Measurements from ENCODE around the gene SPESP1. TPM values are rescaled to one million over a fixed set of nuclear protein-coding genes. Genes with fewer than 3 reads are reported as not detected.

Gene SPESP1
- polyA plus RNA-seq, 2 of the 4 experiments (the other 2 are of a cell fraction): not detected

DNA sequence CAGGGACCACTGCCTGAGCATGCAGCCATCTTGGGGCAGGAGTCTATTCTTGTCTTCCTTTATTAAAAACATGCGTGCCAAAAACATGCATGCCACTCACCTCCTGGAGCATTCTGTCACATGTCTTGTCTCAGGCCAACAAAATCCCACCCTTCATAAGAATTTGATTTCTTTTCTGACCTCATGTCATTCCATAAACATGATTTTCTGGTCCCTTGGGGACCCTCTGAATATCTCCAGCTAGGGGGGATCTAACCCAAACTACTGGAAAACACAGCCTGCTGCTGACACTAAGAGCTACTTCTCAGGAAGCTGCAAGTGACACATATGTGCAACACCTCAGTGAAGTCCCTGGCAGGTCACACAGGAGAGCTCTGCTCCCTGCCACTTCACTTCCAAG, 57.4 kb downstream of the SPESP1 start:
- no peak for DNase-seq (ENCODE audit: low read depth in 1 of 2, low spot score in 1 of 2)
- Histone ChIP-seq H3K4me2 (no peak overlapping the region), H3K4me1 (no peaks in the 10 kb centered on the region), H3K9me3 (no peaks in the 10 kb centered on the region), H3K4me3 (no peak overlapping the region), H3K27ac (no peak overlapping the region)
- no peak for FAIRE-seq
- TF ChIP-seq EHMT2 (IDR thresholded peaks at IDR 0.05; ENCODE audit: low read depth) (no peak), CHD2 (IDR thresholded peaks at IDR 0.05; ENCODE audit: low read length, partially characterized antibody) (no peak), EP300 (IDR thresholded peaks at IDR 0.05) (no peak), RCOR1 (IDR thresholded peaks at IDR 0.05; ENCODE audit: low read depth, low read length) (no peak), BHLHE40 (IDR thresholded peaks at IDR 0.05; ENCODE audit: low read depth, low read length) (no peak), JUNB (IDR thresholded peaks at IDR 0.05) (no peak), CBX8 (IDR thresholded peaks at IDR 0.05) (no peak), MAZ (IDR thresholded peaks at IDR 0.05; ENCODE audit: borderline replicate concordance, low read depth, low read length) (no peak), CBX2 (IDR thresholded peaks at IDR 0.05; ENCODE audit: borderline replicate concordance, low read depth) (no peak), JUN (IDR thresholded peaks at IDR 0.05) (no peak), HEYL (CRISPR knock-in tag; IDR thresholded peaks at IDR 0.05) (no peak), EHF (CRISPR knock-in tag; IDR thresholded peaks at IDR 0.05) (no peak), REST (IDR thresholded peaks at IDR 0.05) (no peak), ZC3H11A (IDR thresholded peaks at IDR 0.05) (no peak), RNF2 (IDR thresholded peaks at IDR 0.05; ENCODE audit: borderline replicate concordance, low read depth) (no peak), FOSL2 (IDR thresholded peaks at IDR 0.05) (no peak), FOSL2 (CRISPR knock-in tag; IDR thresholded peaks at IDR 0.05) (no peak)
- TF ChIP-seq, protein P1, sequence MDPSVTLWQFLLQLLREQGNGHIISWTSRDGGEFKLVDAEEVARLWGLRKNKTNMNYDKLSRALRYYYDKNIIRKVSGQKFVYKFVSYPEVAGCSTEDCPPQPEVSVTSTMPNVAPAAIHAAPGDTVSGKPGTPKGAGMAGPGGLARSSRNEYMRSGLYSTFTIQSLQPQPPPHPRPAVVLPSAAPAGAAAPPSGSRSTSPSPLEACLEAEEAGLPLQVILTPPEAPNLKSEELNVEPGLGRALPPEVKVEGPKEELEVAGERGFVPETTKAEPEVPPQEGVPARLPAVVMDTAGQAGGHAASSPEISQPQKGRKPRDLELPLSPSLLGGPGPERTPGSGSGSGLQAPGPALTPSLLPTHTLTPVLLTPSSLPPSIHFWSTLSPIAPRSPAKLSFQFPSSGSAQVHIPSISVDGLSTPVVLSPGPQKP (IDR thresholded peaks at IDR 0.05; ENCODE audit: low read depth, low read length): no peak
- TF ChIP-seq, protein P2, sequence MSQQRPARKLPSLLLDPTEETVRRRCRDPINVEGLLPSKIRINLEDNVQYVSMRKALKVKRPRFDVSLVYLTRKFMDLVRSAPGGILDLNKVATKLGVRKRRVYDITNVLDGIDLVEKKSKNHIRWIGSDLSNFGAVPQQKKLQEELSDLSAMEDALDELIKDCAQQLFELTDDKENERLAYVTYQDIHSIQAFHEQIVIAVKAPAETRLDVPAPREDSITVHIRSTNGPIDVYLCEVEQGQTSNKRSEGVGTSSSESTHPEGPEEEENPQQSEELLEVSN (IDR thresholded peaks at IDR 0.05; ENCODE audit: borderline replicate concordance, low read depth): no peak
- ChIA-PET CTCF (interaction anchor here (1.3 to 2.0 kb wide), 3 partner anchors 12 to 63 kb away, joined by 3 to 5 read pairs (median 4); no protein-coding TSS in a partner anchor), POLR2A (no interaction called here)
- no peak for ATAC-seq
- WGBS (ENCODE audit: missing lambda C conversion rate): 0% methylated on average over 1 of the region's 1 CpG

GRCh38 chr15:68989541-68990230, 59.4 kb downstream of the SPESP1 start:
- Histone ChIP-seq H3K4me3 (no peak overlapping the region), H3K27ac (no peak overlapping the region), H3K4me2 (no peak overlapping the region), H3K4me1 (no peaks in the 10 kb centered on the region), H3K9me3 (no peaks in the 10 kb centered on the region)
- ChIA-PET POLR2A (no interaction called here), CTCF (interaction anchor here (0.7 to 2.3 kb wide), 4 partner anchors 11 to 65 kb away, joined by 3 to 9 read pairs (median 4); no protein-coding TSS in a partner anchor)
- WGBS (ENCODE audit: missing lambda C conversion rate): 37% methylated on average over 2 of the region's 2 CpGs
- no peak for FAIRE-seq
- DNase-seq (ENCODE audit: low read depth in 1 of 2, low spot score in 1 of 2): no peak
- ATAC-seq: no peak
- TF ChIP-seq TP53 (CRISPR knock-in tag; IDR thresholded peaks at IDR 0.05): no peak
- TF ChIP-seq, protein P1 (IDR thresholded peaks at IDR 0.05; ENCODE audit: low read depth, low read length): no peak
- no peak for TF ChIP-seq RFX5 (IDR thresholded peaks at IDR 0.05)
- no peak for TF ChIP-seq ZFP36 (IDR thresholded peaks at IDR 0.05; ENCODE audit: borderline replicate concordance, partially characterized antibody)
- TF ChIP-seq KDM1A (IDR thresholded peaks at IDR 0.05; ENCODE audit: low read depth): no peak
- no peak for TF ChIP-seq ZSCAN20 (CRISPR knock-in tag; IDR thresholded peaks at IDR 0.05)
- no peak for TF ChIP-seq JUN (IDR thresholded peaks at IDR 0.05)
- no peak for TF ChIP-seq MAZ (IDR thresholded peaks at IDR 0.05; ENCODE audit: borderline replicate concordance, low read depth, low read length)
- TF ChIP-seq BHLHE40 (IDR thresholded peaks at IDR 0.05; ENCODE audit: low read depth, low read length): no peak
- no peak for TF ChIP-seq SMC3 (IDR thresholded peaks at IDR 0.05)
- no peak for TF ChIP-seq FOSB (CRISPR knock-in tag; IDR thresholded peaks at IDR 0.05)
- no peak for TF ChIP-seq EP300 (IDR thresholded peaks at IDR 0.05)
- TF ChIP-seq RARB (CRISPR knock-in tag; IDR thresholded peaks at IDR 0.05): no peak
- no peak for TF ChIP-seq HOXB5 (CRISPR knock-in tag; IDR thresholded peaks at IDR 0.05)
- TF ChIP-seq, protein P3, sequence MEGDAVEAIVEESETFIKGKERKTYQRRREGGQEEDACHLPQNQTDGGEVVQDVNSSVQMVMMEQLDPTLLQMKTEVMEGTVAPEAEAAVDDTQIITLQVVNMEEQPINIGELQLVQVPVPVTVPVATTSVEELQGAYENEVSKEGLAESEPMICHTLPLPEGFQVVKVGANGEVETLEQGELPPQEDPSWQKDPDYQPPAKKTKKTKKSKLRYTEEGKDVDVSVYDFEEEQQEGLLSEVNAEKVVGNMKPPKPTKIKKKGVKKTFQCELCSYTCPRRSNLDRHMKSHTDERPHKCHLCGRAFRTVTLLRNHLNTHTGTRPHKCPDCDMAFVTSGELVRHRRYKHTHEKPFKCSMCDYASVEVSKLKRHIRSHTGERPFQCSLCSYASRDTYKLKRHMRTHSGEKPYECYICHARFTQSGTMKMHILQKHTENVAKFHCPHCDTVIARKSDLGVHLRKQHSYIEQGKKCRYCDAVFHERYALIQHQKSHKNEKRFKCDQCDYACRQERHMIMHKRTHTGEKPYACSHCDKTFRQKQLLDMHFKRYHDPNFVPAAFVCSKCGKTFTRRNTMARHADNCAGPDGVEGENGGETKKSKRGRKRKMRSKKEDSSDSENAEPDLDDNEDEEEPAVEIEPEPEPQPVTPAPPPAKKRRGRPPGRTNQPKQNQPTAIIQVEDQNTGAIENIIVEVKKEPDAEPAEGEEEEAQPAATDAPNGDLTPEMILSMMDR (IDR thresholded peaks at IDR 0.05): no peak

All from A549 (cell line).